Measurements from ENCODE around the gene S100A9.
A peak's percentile ranks its signal among the peaks of the same experiment; 100 is the strongest.
"Not testable (repeated sequence)": the region's sequence is repeated elsewhere in the genome, so short reads cannot be mapped to it uniquely, and the experiment has no call there.

S100A9 gene

GRCh38 chr1:153345187-153346076 lies 12.2 kb upstream of the S100A9 start:
- peak; percentile 54 for DNase-seq

DNA sequence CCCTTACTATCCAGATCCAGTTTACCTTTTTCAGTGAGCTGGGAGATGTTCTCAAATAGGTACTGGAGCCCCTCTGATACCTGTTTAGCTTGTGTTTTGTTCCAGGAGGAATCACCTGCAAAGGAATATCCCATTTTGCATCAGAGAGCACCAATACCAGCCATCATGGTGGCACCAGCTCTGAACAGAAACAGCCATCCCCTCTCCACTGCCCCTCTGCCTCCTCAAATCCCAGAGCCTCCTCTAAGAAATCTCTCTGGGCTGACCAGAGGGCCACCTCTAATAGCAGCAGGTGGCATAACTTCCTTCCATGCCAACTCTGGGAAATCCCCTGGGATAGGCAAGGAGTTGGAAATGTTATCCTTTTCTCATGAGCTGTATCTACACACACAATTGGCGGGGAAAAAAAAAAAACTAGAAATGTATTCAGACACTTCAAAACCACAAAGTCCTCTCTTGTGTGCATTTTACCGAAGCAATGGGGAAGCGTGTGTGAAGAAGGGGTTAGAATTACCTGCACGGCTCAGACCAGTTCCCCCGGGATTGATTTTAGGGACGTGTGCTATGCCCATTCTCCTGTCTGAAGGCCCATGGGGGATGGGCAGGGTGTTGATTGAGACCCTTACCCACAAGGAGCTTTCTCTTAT lies 11.5 kb upstream of the S100A9 start:
- DNase-seq: no peak

- not testable (repeated sequence) for DNase-seq
Observed at GRCh38 chr1:153347049-153347448, 10.6 kb upstream of the S100A9 start.

GRCh38 chr1:153347856-153348255 lies 9.8 kb upstream of the S100A9 start:
- no peak for DNase-seq

DNA sequence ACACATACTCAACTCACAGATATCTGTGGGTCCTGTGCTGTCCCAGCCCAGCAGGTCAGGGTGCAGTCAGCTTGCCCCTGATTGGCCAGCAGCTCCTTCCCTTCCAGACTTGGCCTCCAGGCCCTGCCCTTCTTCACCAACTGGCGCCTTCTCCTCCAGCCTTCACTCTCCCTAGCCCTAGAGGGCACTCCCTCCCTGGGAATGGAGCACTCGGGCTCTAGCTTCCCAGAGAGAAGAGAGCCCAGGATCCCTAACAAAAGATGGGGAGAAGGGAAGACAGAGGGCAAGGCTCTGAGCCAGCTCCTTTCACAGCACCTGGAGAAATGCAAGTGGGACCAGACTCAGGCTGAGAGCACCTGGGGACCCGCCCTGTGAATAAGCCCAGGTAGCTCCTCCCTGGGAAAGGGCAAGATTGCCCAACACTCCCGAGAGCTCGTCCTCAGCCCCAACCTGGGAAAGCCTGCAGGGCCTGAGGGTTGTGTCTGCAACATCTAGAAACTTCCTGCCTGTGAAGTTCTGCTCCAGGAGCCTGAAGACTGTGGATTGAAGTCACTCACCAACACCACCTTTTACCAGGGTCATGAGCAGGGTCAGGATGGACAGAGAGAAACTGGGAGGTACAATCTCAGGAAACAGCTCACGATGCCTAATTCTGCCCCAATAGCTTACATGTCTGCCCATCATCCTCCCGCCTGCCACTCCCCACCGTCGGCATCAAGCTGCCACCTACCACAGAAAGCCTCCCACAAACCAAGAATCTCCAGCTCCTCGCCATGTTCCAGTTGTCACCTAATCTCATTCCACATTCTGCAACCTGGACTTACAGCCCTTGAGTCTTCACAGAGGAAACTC lies 8.9 kb upstream of the S100A9 start, which contains the start of gene PGLYRP4:
Gene PGLYRP4, minus strand, starts transcription at position 331 of the 852 bp plus-strand sequence. CDS start 909 bp downstream, outside the sequence.
- DNase-seq: no peak

- no peak for DNase-seq
Observed at GRCh38 chr1:153349363-153350320, 8.0 kb upstream of the S100A9 start.

DNA sequence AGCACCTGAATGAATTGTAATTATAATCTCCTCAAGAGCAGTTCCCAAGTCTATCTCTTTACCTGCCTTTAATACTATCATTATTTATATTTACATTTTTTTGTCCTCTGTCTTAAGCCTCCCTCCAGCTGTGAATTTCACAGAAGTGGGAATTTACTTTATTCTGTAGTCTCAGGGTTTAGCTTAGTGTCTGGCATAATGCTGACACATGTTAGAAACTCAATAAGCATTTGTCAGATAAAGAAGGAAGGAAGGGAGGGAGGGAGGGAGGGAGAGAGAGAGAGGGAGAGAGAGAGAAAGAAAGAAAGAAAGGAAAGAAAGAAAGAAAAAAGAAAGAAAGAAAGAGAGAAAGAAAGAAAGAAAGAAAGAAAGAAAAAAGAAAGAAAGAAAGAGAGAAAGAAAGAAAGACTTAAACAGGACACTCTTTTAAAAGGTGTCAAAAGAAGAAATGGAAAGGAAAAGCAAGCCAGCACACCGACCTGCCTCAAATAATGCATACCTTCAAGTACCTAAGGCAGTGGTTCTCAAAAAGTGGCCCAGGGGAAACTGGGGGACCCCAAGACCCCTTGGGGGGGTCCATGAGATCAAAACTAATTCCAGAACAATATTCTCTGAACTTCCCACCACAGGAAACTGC lies 7.2 kb upstream of the S100A9 start:
- DNase-seq: no peak

DNA sequence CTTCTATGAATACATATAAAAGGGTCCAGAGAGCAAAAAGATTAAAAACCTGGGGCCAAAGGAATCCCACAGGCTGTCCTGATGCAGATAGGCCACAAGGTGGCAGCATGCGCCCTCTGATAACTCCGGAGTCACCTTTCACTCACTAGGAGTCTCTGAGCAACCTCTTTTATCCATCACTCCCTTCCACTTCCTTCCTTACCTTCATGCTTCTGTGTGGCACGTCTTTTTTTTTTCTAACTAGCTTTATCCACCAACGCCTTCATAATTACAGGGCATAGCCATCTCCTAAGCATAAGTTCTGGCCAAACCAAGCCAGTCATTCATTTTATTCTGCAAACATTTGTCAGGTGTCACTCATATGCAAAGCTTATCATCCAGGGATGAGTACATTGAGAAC lies 5.1 kb upstream of the S100A9 start:
- DNase-seq: peak; percentile 63

DNA sequence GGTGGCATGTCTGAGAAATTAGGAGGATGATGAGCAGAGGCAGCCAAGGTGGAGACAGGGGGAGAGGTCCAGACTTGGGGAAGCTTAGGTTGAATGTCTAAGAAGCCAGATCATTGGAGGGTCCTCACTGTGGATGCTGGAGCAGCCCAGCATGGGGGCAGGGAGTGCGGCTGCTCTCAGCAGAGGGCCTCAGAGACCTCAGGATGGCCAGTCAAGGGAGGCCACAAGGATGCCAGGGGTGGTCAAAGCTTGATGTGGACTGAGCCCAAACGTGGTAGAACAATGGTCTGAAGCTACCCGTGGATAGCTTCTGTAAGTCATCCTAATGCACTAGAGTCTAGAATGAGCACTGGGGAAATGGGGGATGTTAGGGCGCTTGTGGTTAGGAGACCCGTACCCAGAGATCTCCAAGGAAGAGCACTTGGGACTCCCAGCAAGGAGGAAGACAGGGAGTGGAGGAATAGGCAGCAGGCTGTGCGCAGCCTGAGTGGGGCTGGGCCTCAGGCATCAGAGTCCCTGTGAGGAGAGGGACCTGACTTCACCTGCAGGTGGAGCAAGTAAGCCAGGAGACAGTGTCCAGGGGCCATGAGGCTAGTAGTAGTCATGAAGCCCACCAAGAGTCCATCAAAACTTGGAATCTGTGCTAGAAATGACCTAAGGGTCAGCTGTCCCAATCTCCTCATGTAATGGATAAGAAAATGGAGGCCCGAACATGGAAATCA lies 4.3 kb upstream of the S100A9 start:
- DNase-seq: peak; percentile 20

DNA sequence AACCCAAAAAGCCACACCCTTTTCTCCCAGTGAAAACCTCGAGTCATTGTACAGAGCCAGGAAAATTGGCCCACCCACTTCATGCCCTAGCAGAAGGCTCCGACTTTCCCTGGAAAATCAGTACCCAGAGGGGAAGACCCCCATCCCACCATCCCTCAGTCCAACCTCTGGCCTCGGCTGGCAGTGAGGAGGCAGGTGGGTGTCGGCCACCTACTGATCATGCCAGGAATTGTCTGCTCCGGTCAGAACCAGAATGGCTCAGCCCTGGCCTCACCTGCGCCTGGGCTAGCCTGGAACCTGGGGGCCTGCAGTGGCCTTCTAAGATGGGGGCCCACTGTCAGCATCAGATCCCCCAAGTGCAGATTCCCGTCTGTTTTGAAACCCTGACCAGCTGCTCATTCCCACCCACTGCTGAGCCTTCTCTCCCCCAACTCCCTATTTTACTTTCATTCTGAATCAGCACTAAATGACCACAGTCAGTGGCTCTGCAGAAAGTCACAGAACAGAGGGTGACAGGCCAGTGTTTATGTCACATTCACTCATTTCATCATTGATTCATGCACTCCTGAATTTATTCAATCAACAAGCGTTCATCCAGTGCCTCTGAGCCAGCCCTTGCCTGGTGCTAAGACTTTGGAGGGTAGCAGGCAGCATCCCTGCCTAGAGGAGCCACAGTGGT lies 3.0 kb upstream of the S100A9 start:
- no peak for DNase-seq

DNA sequence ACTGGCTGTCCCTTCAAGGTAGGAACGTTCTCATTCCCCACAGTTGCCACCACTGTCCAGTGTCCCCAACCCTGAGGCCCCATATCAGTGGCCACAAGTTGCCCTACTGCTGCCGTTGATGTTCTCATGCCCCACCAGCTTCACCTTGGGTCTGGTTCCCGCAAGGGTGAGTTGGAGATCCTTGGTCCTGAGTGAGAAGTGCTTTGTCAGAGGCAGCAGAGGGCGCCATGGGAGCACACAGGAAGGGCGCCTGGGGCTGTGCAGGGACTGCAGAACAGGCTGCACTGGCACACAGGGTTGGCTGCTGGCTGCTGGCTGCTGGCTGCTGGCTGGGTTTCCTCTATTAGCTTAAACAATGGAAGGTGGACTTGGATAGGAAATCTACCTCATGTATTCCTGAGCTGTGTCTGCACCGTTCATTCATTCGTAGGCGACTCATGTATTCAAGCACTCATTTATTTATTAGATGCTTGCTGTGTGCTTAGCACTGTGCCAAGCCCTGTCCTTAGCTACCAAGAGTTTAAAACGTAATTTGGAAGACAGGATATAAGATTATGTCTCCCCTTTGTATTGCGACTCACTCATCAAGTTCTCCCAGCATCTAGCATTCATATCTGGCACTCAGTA lies 2.1 kb upstream of the S100A9 start:
- DNase-seq: peak; percentile 26

GRCh38 chr1:153356392-153357075 lies 1.1 kb upstream of the S100A9 start:
- no peak for DNase-seq

- no peak for DNase-seq
Observed at GRCh38 chr1:153357076-153357852, 390 bp upstream of the S100A9 start.

DNA sequence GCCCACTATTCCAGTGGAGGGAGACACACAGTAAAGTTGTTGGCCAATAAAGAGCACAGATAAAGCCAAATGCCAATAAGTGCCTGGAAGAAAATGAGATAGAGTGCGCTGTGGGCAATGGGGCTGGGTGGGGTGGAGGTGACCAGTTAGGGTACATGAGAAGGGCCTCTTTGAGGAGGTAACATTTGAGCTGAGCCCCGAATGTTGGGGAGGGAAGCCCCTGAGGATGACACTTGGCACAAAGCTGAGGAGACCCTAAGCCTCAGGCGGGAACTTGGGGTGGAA lies 979 bp downstream of the S100A9 start:
- no peak for DNase-seq

DNA sequence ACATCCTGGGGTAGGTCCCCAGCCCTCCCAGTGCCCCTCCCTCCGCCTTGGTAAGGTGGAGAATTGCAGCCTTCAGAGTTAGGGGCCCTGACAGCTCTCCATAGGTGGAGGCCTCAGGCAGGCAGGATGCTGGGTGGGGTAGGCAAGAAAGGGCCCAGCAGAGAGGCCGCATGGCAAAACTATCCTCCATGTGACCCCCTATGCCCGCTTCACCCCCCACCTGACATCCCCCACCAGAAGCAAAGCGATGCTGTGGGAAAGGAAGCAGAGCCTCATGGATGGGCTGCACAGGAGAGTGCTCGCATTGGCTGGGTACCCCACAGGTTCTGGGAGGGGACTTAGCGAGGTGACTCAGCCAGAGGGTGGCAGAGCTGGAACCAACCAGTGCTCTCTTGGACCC lies 1.6 kb downstream of the S100A9 start:
- DNase-seq: no peak

GRCh38 chr1:153360190-153360589 lies 2.5 kb downstream of the S100A9 start:
- DNase-seq: no peak

- DNase-seq: no peak
Observed at GRCh38 chr1:153360592-153361479, 3.2 kb downstream of the S100A9 start.
